K562 (cell line): Measurements from ENCODE around the gene TBXA2R.
A peak's percentile ranks its signal among the peaks of the same experiment; 100 is the strongest.

Experiments
- AFF4 ChIP-seq: sonication (generic); formaldehyde crosslinking; IDR thresholded peaks from 2 replicates; pipeline ENCODE4 v1.8.0; 2023; ENCODE audit warnings: mild to moderate bottlenecking, missing genetic modification reagents
- CHD2 ChIP-seq: IDR thresholded peaks from 2 replicates; pipeline ENCODE4 v1.6.1; 2011; ENCODE audit warnings: low read depth, low read length
- CTCF ChIP-seq, 3 experiments: IDR thresholded peaks in 2 of 3; conservative IDR thresholded peaks in 1 of 3; 2 replicates each; pipeline ENCODE4 v1.5.1; 2011 to 2012; ENCODE audit warnings: low read length in 3 of 3, mild to moderate bottlenecking in 3 of 3, control low read depth in 2 of 3, improper control_type of control experiment in 1 of 3, inconsistent platforms in 1 of 3, low read depth in 1 of 3, mixed read lengths in 1 of 3, moderate library complexity in 1 of 3; ENCODE audit not compliant: insufficient read depth in 2 of 3
- GABPA ChIP-seq: fragments of 200-800 bp; sonication (Bioruptor generic); conservative IDR thresholded peaks from 2 replicates; pipeline ENCODE4 v1.6.1; 2016; ENCODE audit warnings: low read depth, missing genetic modification characterization, missing compliant biosample characterization
- KLF6 ChIP-seq: fragments of 250-450 bp; sonication (Bioruptor Pico); IDR thresholded peaks from 2 replicates; pipeline ENCODE4 v1.4.0; 2020; ENCODE audit warnings: mild to moderate bottlenecking, moderate library complexity, borderline replicate concordance
- POLR2AphosphoS5 ChIP-seq: IDR thresholded peaks from 2 replicates; pipeline ENCODE4 v1.6.1; 2011; ENCODE audit warnings: mild to moderate bottlenecking, low read depth, low read length, moderate library complexity; ENCODE audit not compliant: control insufficient read depth, insufficient read depth
- RBM22 ChIP-seq: fragments of 200-400 bp; formaldehyde crosslinking; IDR thresholded peaks from 2 replicates; pipeline ENCODE4 v1.6.1; 2018; ENCODE audit warnings: low read length, low read depth; ENCODE audit not compliant: poor library complexity, severe bottlenecking
- SIN3A ChIP-seq, 2 experiments: fragments of 150-350 bp in 1 of 2; IDR thresholded peaks; 2 replicates each; pipeline ENCODE4 v1.6.1; 2011 to 2016; ENCODE audit warnings: borderline replicate concordance in 2 of 2, low read depth in 2 of 2, low read length in 2 of 2, mild to moderate bottlenecking in 2 of 2, moderate library complexity in 2 of 2; ENCODE audit not compliant: control insufficient read depth in 1 of 2
- SMAD1 ChIP-seq: fragments of 150-350 bp; IDR thresholded peaks from 2 replicates; pipeline ENCODE4 v1.6.1; 2014; ENCODE audit warnings: low read length, low read depth; ENCODE audit not compliant: partially characterized antibody
- ZNF232 ChIP-seq: sonication (generic); formaldehyde crosslinking; IDR thresholded peaks from 2 replicates; pipeline ENCODE4 v1.8.0; 2022; ENCODE audit warnings: mild to moderate bottlenecking, missing genetic modification reagents
- ZNF408 ChIP-seq: fragments of 250-450 bp; sonication (Bioruptor Pico); IDR thresholded peaks from 2 replicates; pipeline ENCODE4 v1.4.0; 2020; ENCODE audit warnings: low read depth, mild to moderate bottlenecking, moderate library complexity
- ZNF589 ChIP-seq: fragments of 200-800 bp; sonication (Bioruptor generic); IDR thresholded peaks from 2 replicates; pipeline ENCODE4 v1.6.1; 2016; ENCODE audit warnings: low read depth, missing genetic modification characterization, missing compliant biosample characterization
- TF ChIP-seq, protein P1 (sequence below), 2 experiments: fragments of 450-650 bp in 1 of 2; sonication (generic) in 1 of 2; formaldehyde crosslinking in 1 of 2; IDR thresholded peaks in 1 of 2; conservative IDR thresholded peaks in 1 of 2; 2 replicates each; pipeline versions ENCODE4 v1.6.1 to v1.8.1; 2016 to 2023; ENCODE audit warnings: mild to moderate bottlenecking in 2 of 2, moderate library complexity in 2 of 2, inconsistent platforms in 1 of 2, missing genetic modification reagents in 1 of 2
- TF ChIP-seq, protein P2 (sequence below): fragments of 450-650 bp; conservative IDR thresholded peaks from 2 replicates; pipeline ENCODE4 v1.6.1; 2016; ENCODE audit warnings: missing genetic modification characterization, low read depth, mild to moderate bottlenecking, missing compliant biosample characterization, moderate library complexity

- TF ChIP-seq CTCF (IDR thresholded peaks at IDR 0.05 in 2 of 3, conservative IDR thresholded peaks at IDR 0.05 in 1 of 3; ENCODE audit: insufficient read depth in 2 of 3, low read depth in 1 of 3, low read length in 3 of 3) (peak; percentile 55 to 64 (median 62)), CHD2 (no peak), ZNF589 (CRISPR knock-in tag) (no peak), SMAD1 (no peak), RBM22 (no peak), POLR2AphosphoS5 (no peak), ZNF408 (CRISPR knock-in tag) (no peak), AFF4 (CRISPR knock-in tag) (no peak), GABPA (tag) (no peak), ZNF232 (no peak), KLF6 (CRISPR knock-in tag) (no peak), SIN3A (IDR thresholded peaks at IDR 0.05; ENCODE audit: borderline replicate concordance in 2 of 2, control insufficient read depth in 1 of 2, low read depth in 2 of 2, low read length in 2 of 2) (no peak)
- TF ChIP-seq, protein P1, sequence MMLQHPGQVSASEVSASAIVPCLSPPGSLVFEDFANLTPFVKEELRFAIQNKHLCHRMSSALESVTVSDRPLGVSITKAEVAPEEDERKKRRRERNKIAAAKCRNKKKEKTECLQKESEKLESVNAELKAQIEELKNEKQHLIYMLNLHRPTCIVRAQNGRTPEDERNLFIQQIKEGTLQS (IDR thresholded peaks at IDR 0.05): no peak
- TF ChIP-seq, protein P1 (CRISPR knock-in tag; conservative IDR thresholded peaks at IDR 0.05): no peak
- TF ChIP-seq, protein P2, sequence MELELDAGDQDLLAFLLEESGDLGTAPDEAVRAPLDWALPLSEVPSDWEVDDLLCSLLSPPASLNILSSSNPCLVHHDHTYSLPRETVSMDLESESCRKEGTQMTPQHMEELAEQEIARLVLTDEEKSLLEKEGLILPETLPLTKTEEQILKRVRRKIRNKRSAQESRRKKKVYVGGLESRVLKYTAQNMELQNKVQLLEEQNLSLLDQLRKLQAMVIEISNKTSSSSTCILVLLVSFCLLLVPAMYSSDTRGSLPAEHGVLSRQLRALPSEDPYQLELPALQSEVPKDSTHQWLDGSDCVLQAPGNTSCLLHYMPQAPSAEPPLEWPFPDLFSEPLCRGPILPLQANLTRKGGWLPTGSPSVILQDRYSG (tag): no peak
Measured at GRCh38 chr19:3575260-3575741, 31.4 kb downstream of the TBXA2R start.
